HG03108 (cell line): ENCODE data around the gene HAUS1.
"Not testable (repeated sequence)": the region's sequence is repeated elsewhere in the genome, so short reads cannot be mapped to it uniquely, and the experiment has no call there.

Experiments
- ATAC-seq: cut with Tn5 transposase; IDR thresholded peaks from one replicate; pipeline ENCODE4 v1.9.1; 2021; ENCODE audit warnings: moderate library complexity; ENCODE audit not compliant: unreplicated experiment

The HAUS1 gene

GRCh38 chr18:46088501-46088900, 15.7 kb upstream of the HAUS1 start:
- not testable (repeated sequence) for ATAC-seq

GRCh38 chr18:46095532-46095931, 8.7 kb upstream of the HAUS1 start:
- ATAC-seq, result no peak

DNA sequence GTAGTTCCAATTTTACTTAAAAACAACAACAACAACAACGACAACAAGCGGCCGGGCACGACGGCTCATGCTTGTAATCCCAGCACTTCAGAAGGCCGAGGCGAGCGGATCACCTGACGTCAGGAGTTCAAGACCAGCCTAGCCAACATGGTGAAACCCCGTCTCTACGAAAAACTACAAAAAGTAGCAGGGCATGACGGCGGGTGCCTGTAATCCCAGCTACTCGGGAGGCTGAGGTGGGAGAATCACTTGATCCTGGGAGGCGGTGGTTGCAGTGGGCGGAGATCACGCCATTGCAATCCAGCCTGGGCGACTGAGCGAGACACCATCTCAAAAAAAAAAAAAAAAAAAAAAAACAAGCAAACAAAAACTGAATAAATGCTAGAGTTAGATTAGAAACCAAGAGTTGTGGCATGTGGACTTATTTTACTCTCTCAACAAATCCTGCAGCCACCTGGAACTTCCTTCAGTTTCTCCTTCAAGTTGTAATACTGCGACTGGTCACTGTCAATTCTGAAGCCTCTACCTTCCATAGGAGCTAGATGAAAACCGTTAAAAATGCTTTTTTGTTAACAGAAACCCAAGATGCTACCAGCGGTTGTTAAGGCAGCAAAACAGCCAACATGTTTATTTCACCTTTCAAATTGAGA, 7.4 kb upstream of the HAUS1 start:
- ATAC-seq, result no peak

- peak; percentile 3 for ATAC-seq
These were observed 6.8 kb upstream of the HAUS1 start for GRCh38 chr18:46097431-46097800.

DNA sequence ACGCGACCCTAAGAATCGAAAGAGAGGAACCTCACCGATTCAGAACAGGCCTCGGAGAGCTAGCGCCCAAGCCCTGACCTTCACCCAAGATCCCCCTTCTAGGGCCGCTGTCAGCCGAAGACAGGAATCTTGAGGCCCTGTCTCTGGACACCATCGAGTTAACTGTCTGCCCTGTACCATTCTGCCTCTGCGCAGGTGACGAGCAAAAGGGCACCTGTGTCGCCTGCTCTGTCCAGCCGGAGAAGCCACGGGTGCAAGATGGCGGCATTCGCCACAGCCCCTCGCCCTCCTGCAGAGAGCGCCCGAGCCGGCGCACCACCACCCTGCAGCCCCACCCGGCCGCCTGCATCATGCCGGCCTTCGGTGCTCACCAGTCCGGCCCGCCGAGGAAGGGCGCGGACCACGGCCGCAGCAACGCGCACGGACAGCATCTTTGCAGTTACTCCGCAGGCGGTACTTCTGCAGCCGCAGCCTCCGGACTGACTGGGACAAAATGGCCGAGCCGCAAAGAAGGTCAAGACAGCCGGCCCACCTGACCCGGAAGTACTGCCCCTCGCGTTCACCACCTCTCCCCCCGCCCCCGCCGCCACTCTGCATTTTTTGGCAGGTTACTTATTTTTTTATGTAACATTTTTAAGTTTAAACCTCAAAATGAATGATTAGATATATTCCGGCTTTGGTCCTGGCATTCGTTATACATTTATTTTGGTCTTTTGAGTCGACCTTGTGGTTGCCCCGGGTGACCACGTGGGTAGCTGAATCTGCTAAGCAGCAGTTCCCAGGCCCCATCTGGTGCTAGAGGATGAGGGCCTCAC, 6.2 kb upstream of the HAUS1 start, which contains the start of gene ATP5F1A:
ATP5F1A (minus strand) TSS at position 496 of the 815 bp plus-strand sequence; CDS start at position 431, 65 bp downstream.
- ATAC-seq, result peak; percentile 89

DNA sequence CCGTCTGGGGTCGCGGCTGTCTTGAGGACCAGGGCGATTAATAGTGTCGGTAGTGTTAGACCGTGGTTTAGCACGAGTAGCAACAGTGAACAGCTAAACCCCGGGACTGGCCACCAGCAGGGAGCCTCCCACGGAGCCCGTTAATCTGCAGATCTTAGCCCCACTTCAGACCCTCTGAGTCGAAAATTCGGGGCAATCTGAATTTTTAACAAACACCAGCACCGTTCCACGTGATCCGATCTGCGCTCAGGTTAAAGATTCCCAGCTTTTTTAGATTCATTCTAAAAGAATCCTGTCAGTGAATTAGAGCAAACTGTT, 5.6 kb upstream of the HAUS1 start:
- ATAC-seq, result no peak

GRCh38 chr18:46099463-46099862, 4.7 kb upstream of the HAUS1 start:
- ATAC-seq, result no peak

DNA sequence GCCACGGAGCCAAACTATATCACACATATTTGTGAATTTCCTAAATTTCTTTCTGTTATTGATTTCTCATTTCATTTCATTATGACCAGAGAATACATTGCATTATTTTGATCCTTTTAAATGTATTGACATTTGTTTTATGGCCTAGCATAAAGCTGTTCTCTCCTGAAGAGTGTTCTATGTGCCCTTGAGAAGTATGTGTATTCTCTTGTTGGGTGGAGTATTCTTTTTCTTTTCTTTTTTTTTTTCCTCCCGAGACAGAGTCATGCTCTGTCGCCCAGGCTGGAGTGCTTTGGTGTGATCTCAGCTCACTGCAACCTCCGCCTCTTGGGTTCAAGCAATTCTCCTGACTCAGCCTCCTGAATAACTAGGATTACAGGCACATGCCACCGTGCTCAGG, 5.2 kb downstream of the HAUS1 start:
- no peak for ATAC-seq

DNA sequence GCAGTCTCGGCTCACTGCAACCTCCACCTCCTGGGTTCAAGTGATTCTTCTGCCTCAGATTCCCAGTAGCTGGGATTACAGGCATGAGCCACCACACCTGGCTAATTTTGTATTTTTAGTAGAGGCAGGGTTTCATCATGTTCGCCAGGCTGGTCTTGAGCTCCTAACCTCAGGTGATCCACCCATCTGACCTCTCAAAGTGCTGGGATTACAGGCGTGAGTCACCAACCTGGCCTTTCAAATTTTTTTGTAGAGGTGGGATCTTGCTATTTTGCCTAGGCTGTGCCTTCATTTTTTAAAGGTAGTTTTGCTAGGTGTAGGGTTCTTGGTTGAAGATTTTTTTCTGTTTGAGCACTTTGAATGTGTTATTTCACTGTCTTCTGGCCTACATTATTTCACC, 6.2 kb downstream of the HAUS1 start:
- ATAC-seq, result no peak

DNA sequence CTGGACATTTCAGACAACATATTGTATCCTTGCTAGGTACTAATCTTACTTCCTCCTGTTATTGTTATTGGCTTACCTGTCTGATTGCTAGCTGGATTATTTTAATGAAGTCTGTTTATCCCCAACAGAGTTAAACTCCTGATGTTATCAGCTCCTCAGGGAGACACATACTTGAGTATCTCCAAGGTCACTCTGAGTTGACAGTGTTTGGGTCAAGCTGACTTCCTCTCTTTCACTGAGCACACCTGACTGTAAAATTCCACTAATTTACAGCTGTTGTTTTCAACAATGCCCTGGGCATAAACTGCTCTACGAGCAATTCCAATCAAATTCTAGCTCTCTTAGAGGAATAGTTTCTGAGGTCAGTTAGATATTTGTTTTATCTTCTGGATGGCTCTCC, 9.6 kb downstream of the HAUS1 start:
- no peak for ATAC-seq

GRCh38 chr18:46126625-46127024, 22.4 kb downstream of the HAUS1 start:
- ATAC-seq, result not testable (repeated sequence)

DNA sequence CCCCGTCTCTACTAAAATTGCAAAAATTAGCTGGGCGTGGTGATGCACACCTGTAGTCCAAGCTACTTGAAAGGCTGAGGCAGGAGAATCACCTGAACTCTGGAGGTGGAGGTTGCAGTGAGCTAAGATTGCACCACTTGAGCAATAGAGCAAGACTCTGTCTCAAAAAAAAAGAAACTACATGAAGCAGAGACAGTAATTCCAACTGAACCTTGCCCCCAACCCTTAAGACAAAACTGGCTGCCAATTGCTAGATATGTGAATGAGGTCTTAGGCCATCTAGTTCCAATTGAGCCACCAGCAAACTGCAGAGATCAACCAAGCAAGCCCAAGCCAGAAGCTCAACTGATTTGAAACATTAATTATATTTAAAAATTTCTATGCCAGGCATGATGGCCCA, 25.9 kb downstream of the HAUS1 start:
- no peak for ATAC-seq

GRCh38 chr18:46130549-46130948, 26.4 kb downstream of the HAUS1 start:
- ATAC-seq, result not testable (repeated sequence)

- ATAC-seq, result no peak
These were observed 29.3 kb downstream of the HAUS1 start for GRCh38 chr18:46133534-46133933.

GRCh38 chr18:46134920-46135675, 30.9 kb downstream of the HAUS1 start:
- no peak for ATAC-seq

- no peak for ATAC-seq
These were observed 36.0 kb downstream of the HAUS1 start for GRCh38 chr18:46140173-46140572.

DNA sequence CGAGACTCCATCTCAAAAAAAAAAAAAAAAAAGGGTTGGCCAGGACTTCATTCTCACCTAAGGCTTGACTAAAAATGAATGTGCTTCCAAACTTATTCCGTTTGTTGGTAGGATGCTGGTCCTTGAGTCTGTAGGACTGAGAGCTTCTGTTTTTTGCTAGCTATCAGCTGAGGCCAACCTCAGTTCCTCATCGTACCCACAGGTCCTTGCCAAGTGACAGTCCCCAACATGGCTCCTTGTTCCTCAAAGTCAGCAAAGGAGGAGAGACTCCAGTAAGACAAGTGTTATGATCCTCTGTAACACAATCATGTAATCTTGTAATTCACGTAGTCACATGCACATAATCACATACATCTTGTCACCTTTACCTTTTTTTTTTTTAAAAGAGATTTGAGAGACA, 37.0 kb downstream of the HAUS1 start:
- ATAC-seq, result no peak

DNA sequence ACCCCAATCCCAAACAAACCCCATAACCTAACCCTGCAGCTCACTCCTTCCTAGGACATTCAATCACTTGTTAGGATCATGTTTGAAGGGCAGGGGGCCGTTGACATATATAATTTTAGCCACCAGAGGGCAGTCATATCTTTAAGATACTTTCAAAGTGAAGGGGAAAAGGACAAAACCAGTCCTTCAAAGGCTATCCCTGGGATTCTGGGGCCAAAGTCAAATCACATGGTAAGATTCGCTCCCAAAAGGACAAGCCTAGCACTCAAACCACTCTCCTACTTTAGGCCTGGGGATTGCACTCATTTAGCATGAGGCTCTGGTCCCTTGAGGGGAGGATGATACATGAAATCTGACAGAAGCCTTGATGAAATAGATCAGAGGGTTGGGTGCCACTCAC, 44.6 kb downstream of the HAUS1 start:
- ATAC-seq, result no peak

- ATAC-seq, result no peak
These were observed 48.2 kb downstream of the HAUS1 start for GRCh38 chr18:46152436-46152807.

DNA sequence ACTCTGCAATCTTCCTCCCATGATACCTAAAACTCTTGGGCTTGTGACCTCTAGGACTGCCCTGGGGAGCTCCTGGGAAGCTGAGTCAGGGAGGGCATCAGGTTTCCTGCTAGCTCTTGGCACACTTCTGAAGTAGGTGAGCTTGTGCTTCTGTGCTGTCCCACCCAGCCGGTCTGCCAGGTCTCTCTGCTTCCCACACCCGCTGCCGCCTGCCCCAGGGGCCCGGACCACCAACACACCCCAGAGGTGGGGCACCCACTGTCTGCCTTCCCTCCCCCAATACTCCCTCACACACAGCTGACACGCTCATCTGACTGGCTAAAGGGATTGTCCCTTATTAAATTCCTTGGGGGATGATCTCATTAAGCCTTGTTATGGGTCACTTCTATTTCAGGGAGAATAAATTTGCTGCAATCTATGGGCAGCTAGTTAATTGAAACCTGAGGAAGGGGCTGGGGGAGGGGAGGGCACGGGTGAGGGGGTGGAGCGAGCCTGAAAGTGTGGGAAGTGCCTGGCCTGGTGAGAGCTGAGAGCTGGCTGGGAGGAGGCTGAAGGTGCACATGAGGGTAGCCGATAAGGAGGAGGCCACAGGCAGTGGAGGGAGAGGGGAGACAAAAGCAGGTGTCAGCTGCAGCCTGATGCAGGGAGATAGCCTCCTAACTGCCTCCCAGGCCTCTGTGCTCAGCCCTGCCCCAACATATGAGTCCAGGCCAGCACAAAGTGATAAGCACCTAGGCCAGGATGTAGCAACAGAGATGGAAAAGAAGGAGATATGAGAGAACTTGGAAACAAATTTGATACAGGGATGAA, 48.8 kb downstream of the HAUS1 start:
- no peak for ATAC-seq

DNA sequence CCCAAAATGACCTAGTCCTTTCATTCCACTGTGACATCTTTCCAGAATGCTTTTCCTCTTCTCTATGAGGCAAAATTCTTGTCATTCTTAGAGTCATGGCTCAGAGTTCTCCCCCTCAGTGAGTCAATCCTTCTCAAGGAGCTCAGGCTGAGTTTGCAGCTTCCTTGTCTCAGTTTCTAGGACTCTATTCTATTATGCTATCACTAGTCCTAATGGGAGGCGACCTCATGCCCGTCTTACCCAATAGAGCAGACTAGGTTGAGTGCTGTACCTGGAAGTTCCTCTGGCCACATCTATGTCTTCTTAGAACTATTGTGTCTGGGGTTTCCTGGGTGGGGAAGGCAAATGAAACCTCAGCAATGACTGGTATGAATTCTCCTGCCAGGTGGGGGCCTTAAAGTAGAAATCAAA, 51.5 kb downstream of the HAUS1 start:
- no peak for ATAC-seq
